B cell (primary cell): ENCODE data around the gene TCF12.

ENCODE experiments used
- EZH2 ChIP-seq: IDR thresholded peaks from 2 replicates; pipeline ENCODE4 v1.6.1; 2012; ENCODE audit warnings: borderline replicate concordance, low read depth, mild to moderate bottlenecking, moderate library complexity, low read length; ENCODE audit not compliant: insufficient read depth, poor library complexity, severe bottlenecking
- TF ChIP-seq, protein P1 (sequence below): fragments of 200-600 bp; IDR thresholded peaks from one replicate; pipeline ENCODE4 v1.8.0; 2022; ENCODE audit warnings: antibody characterized with exemption, mild to moderate bottlenecking

DNA sequence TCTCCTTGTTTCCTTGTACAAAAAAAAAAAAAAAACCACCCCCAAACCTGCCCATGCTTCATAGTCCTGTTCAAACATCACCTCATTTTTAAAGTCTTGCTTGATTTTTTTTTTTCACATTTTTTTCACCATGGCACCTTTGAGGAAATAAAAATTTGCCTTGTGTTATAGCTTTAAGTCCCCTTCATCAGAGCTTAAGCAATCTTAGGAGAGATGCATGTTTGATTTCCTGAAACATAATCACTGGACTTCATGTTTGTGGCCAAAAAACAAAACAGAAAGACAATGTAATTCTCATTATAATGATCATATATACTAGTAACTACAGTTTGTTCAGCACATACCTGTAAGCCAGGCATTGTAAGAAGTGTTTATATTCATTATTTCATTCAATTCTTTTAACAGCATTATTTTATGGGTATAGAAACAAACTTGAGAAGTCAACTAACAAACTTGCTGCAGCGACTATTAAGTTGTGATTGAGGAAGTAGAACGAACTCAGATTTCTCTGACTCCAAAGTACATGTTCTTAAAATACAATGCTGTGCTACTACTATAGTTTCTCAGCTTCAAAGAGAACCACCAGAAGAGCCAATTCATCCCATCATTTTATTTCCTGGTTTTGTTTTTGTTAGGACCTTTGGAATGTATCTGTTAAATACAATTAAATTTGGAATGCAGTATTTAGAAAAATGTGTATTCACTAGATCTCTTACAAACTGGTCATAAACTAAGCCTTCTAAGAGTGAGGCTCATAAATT, 203.8 kb downstream of the TCF12 start:
- TF ChIP-seq, protein P1, sequence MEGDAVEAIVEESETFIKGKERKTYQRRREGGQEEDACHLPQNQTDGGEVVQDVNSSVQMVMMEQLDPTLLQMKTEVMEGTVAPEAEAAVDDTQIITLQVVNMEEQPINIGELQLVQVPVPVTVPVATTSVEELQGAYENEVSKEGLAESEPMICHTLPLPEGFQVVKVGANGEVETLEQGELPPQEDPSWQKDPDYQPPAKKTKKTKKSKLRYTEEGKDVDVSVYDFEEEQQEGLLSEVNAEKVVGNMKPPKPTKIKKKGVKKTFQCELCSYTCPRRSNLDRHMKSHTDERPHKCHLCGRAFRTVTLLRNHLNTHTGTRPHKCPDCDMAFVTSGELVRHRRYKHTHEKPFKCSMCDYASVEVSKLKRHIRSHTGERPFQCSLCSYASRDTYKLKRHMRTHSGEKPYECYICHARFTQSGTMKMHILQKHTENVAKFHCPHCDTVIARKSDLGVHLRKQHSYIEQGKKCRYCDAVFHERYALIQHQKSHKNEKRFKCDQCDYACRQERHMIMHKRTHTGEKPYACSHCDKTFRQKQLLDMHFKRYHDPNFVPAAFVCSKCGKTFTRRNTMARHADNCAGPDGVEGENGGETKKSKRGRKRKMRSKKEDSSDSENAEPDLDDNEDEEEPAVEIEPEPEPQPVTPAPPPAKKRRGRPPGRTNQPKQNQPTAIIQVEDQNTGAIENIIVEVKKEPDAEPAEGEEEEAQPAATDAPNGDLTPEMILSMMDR = no peak
- no peak for TF ChIP-seq EZH2
